GM12891 (cell line): ENCODE measurements around the gene HTR3E.

ENCODE experiments used
- DNase-seq: peaks from one replicate; pipeline ENCODE4 v3.0.0; 2011; ENCODE audit warnings: low spot score; ENCODE audit not compliant: insufficient read length
- FAIRE-seq: peaks from 2 replicates; lab custom pipeline; 2011; peaks lifted over from hg19 to GRCh38; lab: Jason Lieb, UNC
- PAX5 ChIP-seq: IDR thresholded peaks from 2 replicates; pipeline ENCODE4 v1.6.1; 2011; ENCODE audit warnings: low read length, moderate library complexity, mild to moderate bottlenecking; ENCODE audit not compliant: insufficient read depth, severe bottlenecking
- POLR2A ChIP-seq: IDR thresholded peaks from 2 replicates; pipeline ENCODE4 v1.6.1; 2011; ENCODE audit warnings: low read depth, low read length, control low read depth
- POLR2AphosphoS5 ChIP-seq: IDR thresholded peaks from 2 replicates; pipeline ENCODE4 v1.6.1; 2011; ENCODE audit warnings: low read depth, low read length, control low read depth
- POU2F2 ChIP-seq: IDR thresholded peaks from 2 replicates; pipeline ENCODE4 v1.6.1; 2011; ENCODE audit warnings: low read depth, mild to moderate bottlenecking, control low read depth, low read length, moderate library complexity
- SPI1 ChIP-seq: IDR thresholded peaks from 2 replicates; pipeline ENCODE4 v1.6.1; 2011; ENCODE audit warnings: low read depth, low read length, control low read depth
- TAF1 ChIP-seq: IDR thresholded peaks from 2 replicates; pipeline ENCODE4 v1.6.1; 2011; ENCODE audit warnings: low read depth, low read length, control low read depth

The HTR3E gene

GRCh38 chr3:184155644-184156521, 59.0 kb downstream of the HTR3E start:
- FAIRE-seq (peak; percentile 33), DNase-seq (no peak)
- TF ChIP-seq POLR2AphosphoS5 (no peak), TAF1 (no peak), PAX5 (no peak), POLR2A (no peak), SPI1 (no peak), POU2F2 (no peak; the same call in 1 of the 2 replicates)

GRCh38 chr3:184156522-184156955, 59.7 kb downstream of the HTR3E start:
- DNase-seq (no peak), FAIRE-seq (no peak)
- no peak for TF ChIP-seq TAF1
- no peak for TF ChIP-seq PAX5
- TF ChIP-seq POLR2A, result no peak
- no peak for TF ChIP-seq POLR2AphosphoS5
- no peak for TF ChIP-seq POU2F2
- no peak for TF ChIP-seq SPI1
